Upper lobe of right lung (tissue), 1 donor: Measurements from ENCODE around the gene HAPLN2. TPM values are rescaled to one million over a fixed set of nuclear protein-coding genes. Genes with fewer than 3 reads are reported as not detected.

Experiments used
- ATAC-seq: fragments of 200-7000 bp; cut with Tn5 transposase; one replicate; pipeline ENCODE4 v1.9.1; 2020; ENCODE audit warnings: mild to moderate bottlenecking, moderate library complexity
- DNase-seq: peaks from one replicate; pipeline ENCODE4 v3.0.0-alpha.2; 2020
- H3K27ac ChIP-seq: fragments of 200-600 bp; one replicate; pipeline ENCODE4 v1.8.0; 2022
- H3K27me3 ChIP-seq: fragments of 200-600 bp; one replicate; pipeline ENCODE4 v1.8.0; 2022; ENCODE audit warnings: mild to moderate bottlenecking
- H3K36me3 ChIP-seq: fragments of 200-600 bp; one replicate; pipeline ENCODE4 v1.8.0; 2022
- H3K4me1 ChIP-seq: fragments of 200-600 bp; one replicate; pipeline ENCODE4 v1.8.0; 2022
- H3K4me3 ChIP-seq: fragments of 200-600 bp; one replicate; pipeline ENCODE4 v1.8.0; 2022; ENCODE audit warnings: mild to moderate bottlenecking
- H3K9me3 ChIP-seq: fragments of 200-600 bp; one replicate; pipeline ENCODE4 v1.8.0; 2022
- CTCF ChIP-seq: fragments of 200-600 bp; IDR thresholded peaks from one replicate; pipeline ENCODE4 v1.8.0; 2022; ENCODE audit warnings: antibody characterized with exemption
- intact Hi-C: fragments of 100-400 bp; cut with DNase I; formaldehyde crosslinking; loops from one replicate; pipeline ENCODE4 v1.11.0; 2022
- total RNA-seq: library from RNA; stranded (reverse); fragmentation: NEBNext Ultra II Directional; extraction: Animal tissue kit (Norgen Biotek cat#: 25700); gene quantifications from one replicate; pipeline ENCODE4 v1.2.1, GENCODE V29; 2021
- donor health status: DM: no; HTN: yes; CAD: no; lungs with severe emphysema.

The HAPLN2 gene
- total RNA-seq, 1 donor from 2014 or later, result 0.78 TPM

GRCh38 chr1:156660752-156661112, 41.5 kb downstream of the HAPLN2 start:
- ATAC-seq, result no peak
- intact Hi-C loops, result no loop called here
- no peaks in the 10 kb centered on the region for H3K36me3 ChIP-seq

GRCh38 chr1:156662005-156662799, 43.0 kb downstream of the HAPLN2 start:
- no peak overlapping the region for H3K4me3 ChIP-seq
- no peak for ATAC-seq
- H3K27ac ChIP-seq, result peak overlapping the region; percentile 69
- H3K4me1 ChIP-seq, result peaks cover 78% of the 10 kb centered on the region
- H3K27me3 ChIP-seq, result peaks cover under 1% of the 10 kb centered on the region
- no peak for TF ChIP-seq CTCF
- intact Hi-C loops, result no loop called here
- no peak for DNase-seq
- no peaks in the 10 kb centered on the region for H3K36me3 ChIP-seq
- H3K9me3 ChIP-seq, result no peaks in the 10 kb centered on the region

More at GRCh38 chr1:156660752-156661112, 41.5 kb downstream of the HAPLN2 start:
- TF ChIP-seq CTCF, result no peak
- Histone ChIP-seq H3K9me3 (no peaks in the 10 kb centered on the region), H3K27ac (peak overlapping the region; percentile 69), H3K4me1 (peaks cover 71% of the 10 kb centered on the region), H3K4me3 (peak overlapping the region; percentile 21), H3K27me3 (peaks cover 15% of the 10 kb centered on the region)
- no peak for DNase-seq

- H3K4me1 ChIP-seq, result peaks cover 77% of the 10 kb centered on the region
- no peaks in the 10 kb centered on the region for H3K36me3 ChIP-seq
- no peak for DNase-seq
- intact Hi-C loops, result no loop called here
- no peaks in the 10 kb centered on the region for H3K9me3 ChIP-seq
- no peak for TF ChIP-seq CTCF
- H3K27ac ChIP-seq, result peak overlapping the region; percentile 69
- ATAC-seq, result no peak
- no peak overlapping the region for H3K4me3 ChIP-seq
- no peaks in the 10 kb centered on the region for H3K27me3 ChIP-seq
These were observed 43.5 kb downstream of the HAPLN2 start for GRCh38 chr1:156662800-156663055.

- Histone ChIP-seq H3K4me3 (no peak overlapping the region), H3K36me3 (no peaks in the 10 kb centered on the region), H3K27me3 (no peaks in the 10 kb centered on the region), H3K4me1 (peaks cover 81% of the 10 kb centered on the region), H3K27ac (peak overlapping the region; percentile 69), H3K9me3 (no peaks in the 10 kb centered on the region)
- intact Hi-C loops, result no loop called here
- DNase-seq (no peak), ATAC-seq (no peak)
- no peak for TF ChIP-seq CTCF
These were observed 44.0 kb downstream of the HAPLN2 start for GRCh38 chr1:156663178-156663577.

GRCh38 chr1:156664046-156664766, 45.0 kb downstream of the HAPLN2 start:
- no peak for TF ChIP-seq CTCF
- no peak for DNase-seq
- Histone ChIP-seq H3K4me1 (peaks cover 81% of the 10 kb centered on the region), H3K36me3 (no peaks in the 10 kb centered on the region), H3K27ac (peak overlapping the region; percentile 69), H3K27me3 (no peaks in the 10 kb centered on the region), H3K4me3 (no peak overlapping the region), H3K9me3 (no peaks in the 10 kb centered on the region)
- no peak for ATAC-seq
- intact Hi-C loops, result no loop called here
